ENCODE measurements around the gene IFNA10.
"Not testable (repeated sequence)": the region's sequence is repeated elsewhere in the genome, so short reads cannot be mapped to it uniquely, and the experiment has no call there.

IFNA10 gene

GRCh38 chr9:21213411-21214326 lies 6.7 kb upstream of the IFNA10 start:
- H3K9ac ChIP-seq; H3K79me2 ChIP-seq (ENCODE audit: insufficient read depth, low read depth); H3K4me1 ChIP-seq (ENCODE audit: low read depth, poor library complexity, severe bottlenecking); H3K27me3 ChIP-seq (ENCODE audit: insufficient read depth, low read depth); H3K36me3 ChIP-seq (ENCODE audit: insufficient read depth); H3K4me2 ChIP-seq; H2AFZ ChIP-seq (ENCODE audit: low read depth); H3K27ac ChIP-seq; H3K4me3 ChIP-seq (IDR thresholded peaks at IDR 0.05; ENCODE audit: insufficient read depth, low read depth, low read length); H4K20me1 ChIP-seq (ENCODE audit: insufficient read depth): not testable (repeated sequence)
- peak; percentile 60 for TF ChIP-seq CTCF (conservative IDR thresholded peaks at IDR 0.05; ENCODE audit: low read depth, low read length)

GRCh38 chr9:21212160-21212559 lies 5.2 kb upstream of the IFNA10 start:
- not testable (repeated sequence) for H3K4me1 ChIP-seq (ENCODE audit: low read depth, poor library complexity, severe bottlenecking); H3K27me3 ChIP-seq (ENCODE audit: insufficient read depth, low read depth); H3K27ac ChIP-seq; H3K4me3 ChIP-seq (IDR thresholded peaks at IDR 0.05; ENCODE audit: insufficient read depth, low read depth, low read length); H3K36me3 ChIP-seq (ENCODE audit: insufficient read depth); H3K9ac ChIP-seq; H2AFZ ChIP-seq (ENCODE audit: low read depth); H4K20me1 ChIP-seq (ENCODE audit: insufficient read depth); H3K79me2 ChIP-seq (ENCODE audit: insufficient read depth, low read depth); H3K4me2 ChIP-seq

GRCh38 chr9:21210782-21211181 lies 3.8 kb upstream of the IFNA10 start:
- not testable (repeated sequence) for H3K4me3 ChIP-seq (IDR thresholded peaks at IDR 0.05; ENCODE audit: insufficient read depth, low read depth, low read length); H3K36me3 ChIP-seq (ENCODE audit: insufficient read depth); H3K79me2 ChIP-seq (ENCODE audit: insufficient read depth, low read depth); H3K4me2 ChIP-seq; H3K4me1 ChIP-seq (ENCODE audit: low read depth, poor library complexity, severe bottlenecking); H3K9ac ChIP-seq; H3K27me3 ChIP-seq (ENCODE audit: insufficient read depth, low read depth); H4K20me1 ChIP-seq (ENCODE audit: insufficient read depth); H3K27ac ChIP-seq; H2AFZ ChIP-seq (ENCODE audit: low read depth)

GRCh38 chr9:21210311-21210710 lies 3.4 kb upstream of the IFNA10 start:
- Histone ChIP-seq H3K27ac (no peak overlapping the region), H3K4me2 (no peak overlapping the region), H2AFZ (ENCODE audit: low read depth) (no peak overlapping the region), H4K20me1 (ENCODE audit: insufficient read depth) (no peaks in the 10 kb centered on the region), H3K9ac (no peak overlapping the region), H3K4me3 (IDR thresholded peaks at IDR 0.05; ENCODE audit: insufficient read depth, low read depth, low read length) (no peak overlapping the region), H3K79me2 (ENCODE audit: insufficient read depth, low read depth) (no peaks in the 10 kb centered on the region), H3K27me3 (ENCODE audit: insufficient read depth, low read depth) (0 out of 2 replicates have a peak, but pooled peaks cover 2% of the 10 kb centered on the region), H3K36me3 (ENCODE audit: insufficient read depth) (no peaks in the 10 kb centered on the region), H3K4me1 (ENCODE audit: low read depth, poor library complexity, severe bottlenecking) (no peaks in the 10 kb centered on the region)
- TF ChIP-seq CTCF (conservative IDR thresholded peaks at IDR 0.05; ENCODE audit: low read depth, low read length) = no peak

GRCh38 chr9:21205204-21205603 lies 1.7 kb downstream of the IFNA10 start:
- H3K27ac ChIP-seq = no peak overlapping the region
- no peak overlapping the region for H3K4me2 ChIP-seq
- H3K79me2 ChIP-seq (ENCODE audit: insufficient read depth, low read depth) = no peaks in the 10 kb centered on the region
- no peak overlapping the region for H3K9ac ChIP-seq
- H3K36me3 ChIP-seq (ENCODE audit: insufficient read depth) = no peaks in the 10 kb centered on the region
- H3K4me1 ChIP-seq (ENCODE audit: low read depth, poor library complexity, severe bottlenecking) = no peaks in the 10 kb centered on the region
- TF ChIP-seq CTCF (conservative IDR thresholded peaks at IDR 0.05; ENCODE audit: low read depth, low read length) = no peak
- H4K20me1 ChIP-seq (ENCODE audit: insufficient read depth) = no peaks in the 10 kb centered on the region
- no peak overlapping the region for H2AFZ ChIP-seq (ENCODE audit: low read depth)
- no peaks in the 10 kb centered on the region for H3K27me3 ChIP-seq (ENCODE audit: insufficient read depth, low read depth)
- H3K4me3 ChIP-seq (IDR thresholded peaks at IDR 0.05; ENCODE audit: insufficient read depth, low read depth, low read length) = no peak overlapping the region

GRCh38 chr9:21202105-21202504 lies 4.8 kb downstream of the IFNA10 start, which contains the start of gene IFNA7:
Gene IFNA7 (minus strand): TSS chr9:21202205. CDS start chr9:21202165, 40 bp downstream.
- not testable (repeated sequence) for H4K20me1 ChIP-seq (ENCODE audit: insufficient read depth); H3K27ac ChIP-seq; H3K36me3 ChIP-seq (ENCODE audit: insufficient read depth); H3K9ac ChIP-seq; H3K4me2 ChIP-seq; H3K79me2 ChIP-seq (ENCODE audit: insufficient read depth, low read depth); H3K4me3 ChIP-seq (IDR thresholded peaks at IDR 0.05; ENCODE audit: insufficient read depth, low read depth, low read length); H3K27me3 ChIP-seq (ENCODE audit: insufficient read depth, low read depth); H2AFZ ChIP-seq (ENCODE audit: low read depth); H3K4me1 ChIP-seq (ENCODE audit: low read depth, poor library complexity, severe bottlenecking)

Measured in KMS-11 (cell line).